H9 (cell line): ENCODE results near the gene TMEM117. TPM values are rescaled to one million over a fixed set of nuclear protein-coding genes. Genes with fewer than 3 reads are reported as not detected.

Experiments used
- DNase-seq: peaks from one replicate; pipeline ENCODE4 v3.0.0-alpha.2; 2017
- H2AFZ ChIP-seq: one replicate; pipeline ENCODE4 v1.6.1; 2013; ENCODE audit warnings: mild to moderate bottlenecking, low read length, control low read depth, moderate library complexity
- H2AK5ac ChIP-seq: 2 replicates; pipeline ENCODE4 v1.6.1; 2013; ENCODE audit warnings: low read length, control low read depth, mixed read lengths; ENCODE audit not compliant: insufficient read length
- H2BK120ac ChIP-seq: one replicate; pipeline ENCODE4 v1.6.1; 2013; ENCODE audit warnings: low read depth, mild to moderate bottlenecking, low read length, control low read depth, inconsistent platforms; ENCODE audit not compliant: poor library complexity, severe bottlenecking
- H2BK12ac ChIP-seq: 2 replicates; pipeline ENCODE4 v1.6.1; 2013; ENCODE audit warnings: low read length, control low read depth, mixed read lengths, low read depth; ENCODE audit not compliant: insufficient read length
- H2BK15ac ChIP-seq: 2 replicates; pipeline ENCODE4 v1.6.1; 2013; ENCODE audit warnings: low read depth, low read length, control low read depth
- H2BK20ac ChIP-seq: one replicate; pipeline ENCODE4 v1.6.1; 2013; ENCODE audit warnings: low read depth, mild to moderate bottlenecking, low read length, control low read depth, inconsistent platforms; ENCODE audit not compliant: poor library complexity, severe bottlenecking
- H2BK5ac ChIP-seq: 2 replicates; pipeline ENCODE4 v1.6.1; 2013; ENCODE audit warnings: low read length, control low read depth, mixed read lengths; ENCODE audit not compliant: insufficient read length
- H3K14ac ChIP-seq: 2 replicates; pipeline ENCODE4 v1.6.1; 2013; ENCODE audit warnings: low read length, control low read depth; ENCODE audit not compliant: insufficient read depth
- H3K18ac ChIP-seq: 2 replicates; pipeline ENCODE4 v1.6.1; 2013; ENCODE audit warnings: low read depth, mild to moderate bottlenecking, mixed read lengths, low read length, control low read depth; ENCODE audit not compliant: insufficient read length
- H3K23ac ChIP-seq: 2 replicates; pipeline ENCODE4 v1.6.1; 2013; ENCODE audit warnings: low read length, control low read depth, mixed read lengths, low read depth; ENCODE audit not compliant: insufficient read length
- H3K23me2 ChIP-seq: 2 replicates; pipeline ENCODE4 v1.6.1; 2013; ENCODE audit warnings: low read depth, mild to moderate bottlenecking, mixed read lengths, low read length, control low read depth; ENCODE audit not compliant: insufficient read length, poor library complexity, severe bottlenecking
- H3K27ac ChIP-seq: 2 replicates; pipeline ENCODE4 v1.5.1; 2013; ENCODE audit warnings: low read length, control low read depth, mixed read lengths, low read depth; ENCODE audit not compliant: insufficient read length
- H3K27me3 ChIP-seq: 2 replicates; pipeline ENCODE4 v1.6.1; 2013; ENCODE audit warnings: low read length, control low read depth, inconsistent platforms; ENCODE audit not compliant: insufficient read depth
- H3K4ac ChIP-seq: 2 replicates; pipeline ENCODE4 v1.6.1; 2013; ENCODE audit warnings: low read depth, mild to moderate bottlenecking, control low read depth, inconsistent platforms, low read length, moderate library complexity
- H3K4me1 ChIP-seq: 2 replicates; pipeline ENCODE4 v1.6.1; 2013; ENCODE audit warnings: low read length, control low read depth, inconsistent platforms; ENCODE audit not compliant: insufficient read depth
- H3K4me2 ChIP-seq: 2 replicates; pipeline ENCODE4 v1.6.1; 2013; ENCODE audit warnings: low read length, control low read depth, mixed read lengths; ENCODE audit not compliant: insufficient read length, insufficient read depth
- H3K56ac ChIP-seq: 2 replicates; pipeline ENCODE4 v1.6.1; 2013; ENCODE audit warnings: low read depth, mild to moderate bottlenecking, mixed read lengths, low read length, control low read depth; ENCODE audit not compliant: insufficient read length
- H3K79me1 ChIP-seq: 2 replicates; pipeline ENCODE4 v1.6.1; 2013; ENCODE audit warnings: low read depth, mild to moderate bottlenecking, moderate library complexity, low read length, control low read depth, inconsistent platforms; ENCODE audit not compliant: insufficient read depth, poor library complexity, severe bottlenecking
- H3K79me2 ChIP-seq: 2 replicates; pipeline ENCODE4 v1.6.1; 2013; ENCODE audit warnings: low read length, control low read depth, inconsistent platforms; ENCODE audit not compliant: insufficient read depth
- H3K9ac ChIP-seq: 2 replicates; pipeline ENCODE4 v1.6.1; 2013; ENCODE audit warnings: low read length, control low read depth, mixed read lengths; ENCODE audit not compliant: insufficient read length; ENCODE audit errors: extremely low read depth
- H3K9me3 ChIP-seq: one replicate; pipeline ENCODE4 v1.6.1; 2013; ENCODE audit warnings: low read depth, low read length, inconsistent platforms; ENCODE audit not compliant: control insufficient read depth
- H3T11ph ChIP-seq: one replicate; pipeline ENCODE4 v1.6.1; 2013; ENCODE audit warnings: mild to moderate bottlenecking, low read length, control low read depth, inconsistent platforms
- H4K20me1 ChIP-seq: one replicate; pipeline ENCODE4 v1.6.1; 2013; ENCODE audit not compliant: control insufficient read depth, insufficient read length, insufficient read depth
- H4K5ac ChIP-seq: 2 replicates; pipeline ENCODE4 v1.6.1; 2013; ENCODE audit warnings: low read depth, mild to moderate bottlenecking, mixed read lengths, low read length, control low read depth; ENCODE audit not compliant: insufficient read length
- H4K8ac ChIP-seq: replicated peaks from 2 replicates; pipeline ENCODE4 v1.6.1; 2013; ENCODE audit warnings: low read length, control low read depth, mixed read lengths, low read depth; ENCODE audit not compliant: insufficient read length
- H4K91ac ChIP-seq: 2 replicates; pipeline ENCODE4 v1.6.1; 2013; ENCODE audit warnings: low read depth, mild to moderate bottlenecking, moderate library complexity, mixed read lengths, low read length, control low read depth; ENCODE audit not compliant: insufficient read length
- H3K27ac Mint-ChIP-seq, 3 experiments: 2 replicates in 2 of 3; 3 replicates in 1 of 3; pipeline ENCODE4 v1.8.0; 2020 to 2021; ENCODE audit warnings: mixed read lengths in 3 of 3, mild to moderate bottlenecking in 1 of 3, moderate library complexity in 1 of 3
- H3K27me3 Mint-ChIP-seq: 2 replicates; pipeline ENCODE4 v1.8.0; 2021; ENCODE audit warnings: low read depth, mild to moderate bottlenecking, moderate library complexity, mixed read lengths
- H3K36me3 Mint-ChIP-seq, 3 experiments: 2 replicates in 2 of 3; 3 replicates in 1 of 3; pipeline ENCODE4 v1.8.0; 2020 to 2021; ENCODE audit warnings: low read depth in 3 of 3, mixed read lengths in 3 of 3; ENCODE audit not compliant: insufficient read depth in 1 of 3
- H3K4me1 Mint-ChIP-seq, 2 experiments: 2 replicates each; pipeline ENCODE4 v1.8.0; 2020; ENCODE audit warnings: mixed read lengths in 2 of 2
- H3K4me3 Mint-ChIP-seq, 2 experiments: 2 replicates in 1 of 2; 3 replicates in 1 of 2; pipeline ENCODE4 v1.8.0; 2020 to 2021; ENCODE audit warnings: mild to moderate bottlenecking in 2 of 2, mixed read lengths in 2 of 2, moderate library complexity in 1 of 2
- H3K9me3 Mint-ChIP-seq, 2 experiments: 2 replicates in 1 of 2; 3 replicates in 1 of 2; pipeline ENCODE4 v1.8.0; 2020; ENCODE audit warnings: mild to moderate bottlenecking in 2 of 2, mixed read lengths in 2 of 2, moderate library complexity in 1 of 2
- CTCF ChIP-seq: fragments of 200-600 bp; sonication (generic); conservative IDR thresholded peaks from 3 replicates; pipeline ENCODE4 v1.8.0; 2021; ENCODE audit warnings: antibody characterized with exemption, mild to moderate bottlenecking
- WGBS: extraction: QIAGEN DNeasy Blood & Tissue Kit; methylation state at CpG from one replicate; pipeline ENCODE4 v1.1.7; 2013; ENCODE audit warnings: missing lambda C conversion rate, low lambda C conversion rate, mixed read lengths; ENCODE audit not compliant: insufficient read length; ENCODE audit errors: extremely low coverage; 5-methylcytosine and 5-hydroxymethylcytosine counted together
- total RNA-seq: library from RNA; stranded (reverse); gene quantifications from 2 replicates; pipeline ENCODE4 v1.2.1, GENCODE V29; 2021

TMEM117 gene
- total RNA-seq, 1 experiment from 2014 or later, result 1.7 TPM

- no peaks in the 10 kb centered on the region for H3K23me2 ChIP-seq
- no peak overlapping the region for H3K4ac ChIP-seq
- no peak overlapping the region for H3K9ac ChIP-seq
- Mint-ChIP-seq H3K4me1 (peaks cover 11 to 36% of the 10 kb centered on the region in 2 experiments), H3K4me3 (no peak overlapping the region), H3K27me3 (no peaks in the 10 kb centered on the region), H3K36me3 (no peaks in the 10 kb centered on the region), H3K27ac (peak overlapping the region in 2 of 3 experiments; percentile 30 to 35; a peak in 1 of 7 replicates), H3K9me3 (no peaks in the 10 kb centered on the region)
- no peak overlapping the region for H3K56ac ChIP-seq
- H2BK20ac ChIP-seq, result no peak overlapping the region
- no peak overlapping the region for H3K27ac ChIP-seq
- no peaks in the 10 kb centered on the region for H4K20me1 ChIP-seq
- H3K23ac ChIP-seq, result no peak overlapping the region
- H2AK5ac ChIP-seq, result no peak overlapping the region
- no peak overlapping the region for H2BK5ac ChIP-seq
- H3K79me1 ChIP-seq, result no peaks in the 10 kb centered on the region
- H3K9me3 ChIP-seq, result no peaks in the 10 kb centered on the region
- H4K8ac ChIP-seq, result no peak overlapping the region
- H3K14ac ChIP-seq, result no peak overlapping the region
- no peak for DNase-seq
- no peak overlapping the region for H4K91ac ChIP-seq
- no peaks in the 10 kb centered on the region for H3K79me2 ChIP-seq
- H3K4me2 ChIP-seq, result no peak overlapping the region
- no peak overlapping the region for H3T11ph ChIP-seq
- peak; percentile 65 for TF ChIP-seq CTCF
- no peak overlapping the region for H2BK15ac ChIP-seq
- no CpG with 5 or more reads among the region's 3 CpGs for WGBS
- H3K18ac ChIP-seq, result no peak overlapping the region
- H2BK120ac ChIP-seq, result no peak overlapping the region
- no peak overlapping the region for H4K5ac ChIP-seq
- H3K4me1 ChIP-seq, result peaks cover 3% of the 10 kb centered on the region; the same call in 1 of the 2 replicates
- H2AFZ ChIP-seq, result no peak overlapping the region
- H3K27me3 ChIP-seq, result no peaks in the 10 kb centered on the region
- no peak overlapping the region for H2BK12ac ChIP-seq
These were observed 79.1 kb downstream of the TMEM117 start for GRCh38 chr12:43914923-43915468.
